Ishikawa (cell line): ENCODE measurements around the gene WBP2.

Source experiments
- EGR1 ChIP-seq: IDR thresholded peaks from 2 replicates; pipeline ENCODE4 v1.6.1; 2012
- EP300 ChIP-seq: IDR thresholded peaks from 2 replicates; pipeline ENCODE4 v1.6.1; 2012; ENCODE audit warnings: borderline replicate concordance
- RAD21 ChIP-seq: IDR thresholded peaks from 2 replicates; pipeline ENCODE4 v1.6.1; 2012; ENCODE audit warnings: low read depth

- TF ChIP-seq EP300 (no peak), RAD21 (no peak), EGR1 (no peak)
These were observed 39.1 kb upstream of the WBP2 start for GRCh38 chr17:75894049-75894733.
